NCI-H82 treated with DMSO at 0.1 percent for 48 hours (cell line): ENCODE measurements around the gene SUPV3L1.
"Not testable (repeated sequence)": the region's sequence is repeated elsewhere in the genome, so short reads cannot be mapped to it uniquely, and the experiment has no call there.

ENCODE experiments used
- DNase-seq: peaks from one replicate; lab custom pipeline; 2025; ENCODE audit not compliant: unreplicated experiment; lab: John Stamatoyannopoulos, UW

SUPV3L1 gene

DNA sequence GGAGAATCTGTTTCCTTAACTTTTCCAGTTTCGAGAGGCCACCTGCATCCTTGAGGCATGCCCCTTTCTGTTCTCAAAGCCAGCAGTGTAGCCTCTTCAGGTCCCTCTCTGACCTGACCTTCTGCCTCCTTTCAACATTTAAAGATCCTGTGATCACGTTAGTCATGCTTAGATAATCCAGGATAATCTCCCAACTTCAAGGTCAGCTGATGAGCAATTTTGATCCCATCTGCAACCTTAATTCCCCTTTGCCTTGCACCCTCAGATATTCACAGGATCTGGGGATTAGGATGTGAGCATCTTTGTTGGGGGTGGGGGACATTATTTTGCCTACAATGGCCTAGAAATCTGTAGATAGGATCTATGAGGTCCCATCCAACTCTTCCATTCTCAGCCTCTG lies 48.1 kb downstream of the SUPV3L1 start:
- peak; percentile 58 for DNase-seq

DNA sequence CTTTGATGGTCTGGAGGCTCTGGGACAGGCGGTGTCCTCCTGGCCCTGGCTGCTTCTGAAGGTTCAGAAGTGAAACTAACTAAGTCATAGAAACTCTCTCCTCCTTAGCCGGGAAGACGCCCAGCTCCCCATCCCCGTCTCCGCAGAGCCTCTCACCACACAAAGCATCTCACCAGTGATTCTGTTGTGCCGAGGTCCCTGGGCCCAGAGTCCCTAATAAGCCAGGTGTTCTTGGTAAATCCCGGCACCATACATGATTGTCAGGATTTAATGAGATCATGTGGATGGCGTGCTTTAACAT lies 49.5 kb downstream of the SUPV3L1 start:
- DNase-seq: no peak

DNA sequence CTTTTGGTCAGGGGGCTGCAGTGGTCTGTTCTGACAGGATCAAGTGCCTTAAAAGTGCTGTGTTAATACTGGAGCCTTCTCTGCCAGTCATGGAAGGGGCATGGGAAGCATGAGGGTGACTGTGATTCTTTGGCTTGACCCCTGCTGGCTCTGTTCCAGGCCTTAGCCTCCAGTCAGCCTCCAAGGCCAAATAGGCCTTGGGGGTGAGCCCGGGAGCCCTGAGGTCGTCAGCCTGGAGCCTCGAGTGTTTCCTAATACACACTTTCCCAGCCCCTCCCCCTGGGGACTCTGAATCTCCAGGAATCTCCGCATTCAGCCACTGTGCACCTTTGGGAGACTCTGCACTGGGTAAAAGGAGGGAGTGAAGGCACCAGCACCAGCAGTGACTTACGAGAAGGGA lies 50.1 kb downstream of the SUPV3L1 start:
- no peak for DNase-seq

DNA sequence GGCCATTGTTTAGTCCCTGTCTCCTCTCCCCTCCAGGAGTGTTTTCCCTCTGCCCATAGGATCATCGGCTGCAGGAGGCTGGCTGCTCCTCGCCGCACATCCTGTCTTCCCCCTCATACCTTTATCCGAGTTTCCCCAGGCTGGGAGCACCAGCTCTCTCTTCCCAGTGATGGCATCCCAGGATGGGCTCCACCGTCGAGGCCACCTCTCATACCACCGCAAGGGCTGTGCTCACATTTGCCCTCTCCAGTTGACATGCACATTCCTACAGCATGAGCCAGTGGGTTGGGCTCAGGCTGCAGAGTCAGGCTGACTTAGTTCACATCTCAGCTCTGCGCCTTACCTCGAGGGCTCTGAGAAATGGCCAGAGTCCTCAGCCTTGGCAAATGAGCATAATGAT lies 52.2 kb downstream of the SUPV3L1 start:
- DNase-seq: no peak

GRCh38 chr10:69232736-69233480 lies 52.9 kb downstream of the SUPV3L1 start:
- DNase-seq: no peak

DNA sequence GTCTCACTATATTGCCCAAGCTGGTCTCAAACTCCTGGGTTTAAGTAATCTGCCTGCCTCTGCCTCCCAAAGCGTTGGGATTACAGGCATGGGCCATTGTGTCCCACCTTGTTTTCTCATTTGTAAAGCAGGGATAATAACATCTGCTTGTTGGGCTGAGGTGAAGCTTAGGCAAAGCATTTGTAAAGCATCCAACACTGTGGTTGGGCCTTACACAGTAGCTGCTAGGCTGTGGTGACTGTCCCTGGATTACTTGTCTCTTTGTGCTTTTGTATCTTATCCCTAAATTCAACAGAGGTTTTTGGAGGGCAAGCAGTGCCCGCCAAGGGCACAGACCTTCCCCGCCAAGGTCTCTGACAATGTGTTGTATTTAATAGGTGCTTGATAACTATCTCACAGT lies 54.4 kb downstream of the SUPV3L1 start:
- no peak for DNase-seq

DNA sequence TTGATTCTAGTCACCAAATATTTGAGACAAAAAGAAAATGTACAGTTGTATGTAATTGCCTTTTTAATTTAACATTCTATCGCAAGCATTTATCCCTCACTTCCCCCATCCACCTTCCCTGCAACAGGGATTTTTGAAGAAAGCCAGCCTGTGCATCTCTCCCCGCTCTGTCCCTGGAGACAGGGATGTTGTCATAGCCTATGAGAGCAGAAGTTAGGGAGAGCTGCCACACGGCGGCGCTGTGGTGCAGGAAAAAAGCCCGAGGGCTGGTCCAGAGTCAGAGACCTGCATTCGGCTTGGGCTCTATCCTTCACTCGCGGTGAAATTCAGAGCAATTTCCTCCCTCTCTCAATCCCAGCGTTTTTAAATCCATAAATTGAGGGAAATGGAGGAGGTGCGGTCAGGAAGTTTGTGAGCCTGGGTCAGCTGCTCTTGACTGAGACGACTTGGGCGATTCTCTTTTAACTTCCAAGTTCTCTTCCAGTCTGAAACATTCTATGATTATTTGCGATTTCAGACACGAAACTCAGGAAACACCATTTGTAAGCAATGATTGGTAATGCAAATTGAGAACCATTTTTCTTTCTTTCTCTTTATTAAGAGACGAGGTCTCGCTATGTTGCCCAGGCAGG lies 57.6 kb downstream of the SUPV3L1 start:
- peak; percentile 69 for DNase-seq

GRCh38 chr10:69239136-69239535 lies 59.1 kb downstream of the SUPV3L1 start:
- DNase-seq: no peak

- DNase-seq: no peak
These were observed 59.9 kb downstream of the SUPV3L1 start for GRCh38 chr10:69239816-69240434.

- DNase-seq: no peak
These were observed 60.4 kb downstream of the SUPV3L1 start for GRCh38 chr10:69240455-69240854.

- DNase-seq: no peak
These were observed 61.5 kb downstream of the SUPV3L1 start for GRCh38 chr10:69241575-69241974.

GRCh38 chr10:69242040-69242851 lies 62.2 kb downstream of the SUPV3L1 start:
- DNase-seq: no peak

GRCh38 chr10:69242852-69243212 lies 62.8 kb downstream of the SUPV3L1 start:
- DNase-seq: no peak

DNA sequence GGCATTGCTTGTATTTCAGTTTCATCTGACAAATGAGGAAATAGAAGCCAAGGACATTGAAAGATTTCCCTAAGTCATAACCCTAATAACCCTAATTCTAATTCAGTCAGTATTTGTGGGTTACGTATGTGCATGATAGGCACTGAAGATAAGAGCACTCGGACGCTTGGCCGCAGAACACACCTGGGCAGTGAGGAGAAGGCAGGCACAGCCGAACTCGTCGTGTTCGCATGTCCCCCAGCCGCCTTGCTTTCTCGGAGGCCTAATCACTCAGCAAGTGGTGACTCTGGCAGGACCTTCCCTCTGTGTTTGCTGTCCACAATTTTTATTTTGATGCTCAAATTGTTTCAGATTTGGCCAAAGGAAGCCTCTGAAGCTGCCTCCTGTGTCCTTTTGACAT lies 63.8 kb downstream of the SUPV3L1 start:
- no peak for DNase-seq

DNA sequence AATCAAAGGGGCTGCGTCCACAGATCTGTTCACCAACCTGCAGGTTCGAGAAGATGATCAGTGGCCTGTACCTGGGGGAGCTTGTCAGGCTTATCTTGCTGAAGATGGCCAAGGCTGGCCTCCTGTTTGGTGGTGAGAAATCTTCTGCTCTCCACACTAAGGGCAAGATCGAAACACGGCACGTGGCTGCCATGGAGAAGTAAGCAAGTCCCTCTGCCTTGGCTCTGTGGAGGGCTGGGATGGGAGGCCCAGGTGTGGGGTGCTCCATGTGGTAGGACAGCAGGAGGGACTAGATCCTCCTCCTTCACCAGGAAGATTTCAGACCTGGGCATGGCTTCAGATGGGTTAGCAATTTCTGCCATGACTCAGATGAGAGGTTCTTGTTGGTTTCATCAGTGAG lies 66.0 kb downstream of the SUPV3L1 start:
- DNase-seq: no peak

DNA sequence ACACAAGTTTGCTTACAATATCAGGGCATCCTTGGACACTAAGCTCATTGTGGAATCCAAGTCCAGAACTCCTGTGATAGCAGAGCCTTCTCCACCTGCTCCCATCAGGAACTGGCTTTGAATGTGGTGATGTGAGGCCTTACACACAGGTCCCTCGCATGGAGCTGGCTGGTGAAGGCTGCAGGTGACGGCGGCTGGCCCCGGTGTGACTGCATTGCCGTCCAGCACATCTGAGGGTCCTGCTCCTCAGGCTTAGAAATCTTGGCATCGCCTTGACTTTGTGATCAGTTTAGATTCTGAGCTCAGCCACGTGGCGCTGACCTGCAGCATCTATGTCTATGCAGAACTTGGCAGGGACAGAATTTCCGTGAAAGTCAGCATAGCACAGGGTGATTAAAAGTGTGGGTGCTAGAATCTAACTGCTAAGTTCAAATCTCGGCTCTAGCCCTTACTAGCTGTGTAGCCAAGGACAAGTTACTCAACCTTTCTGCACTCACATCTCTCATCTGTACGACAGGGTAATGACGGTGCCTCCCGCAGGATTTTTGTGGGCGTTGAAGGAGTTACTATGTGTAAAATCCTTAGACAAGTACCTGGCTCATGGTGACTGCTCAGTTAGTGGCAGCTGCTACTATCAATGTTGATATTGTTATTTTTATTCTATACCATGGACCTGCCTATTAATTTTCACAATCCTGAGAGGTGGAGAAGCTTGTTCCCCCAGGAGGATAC lies 66.7 kb downstream of the SUPV3L1 start:
- no peak for DNase-seq

DNA sequence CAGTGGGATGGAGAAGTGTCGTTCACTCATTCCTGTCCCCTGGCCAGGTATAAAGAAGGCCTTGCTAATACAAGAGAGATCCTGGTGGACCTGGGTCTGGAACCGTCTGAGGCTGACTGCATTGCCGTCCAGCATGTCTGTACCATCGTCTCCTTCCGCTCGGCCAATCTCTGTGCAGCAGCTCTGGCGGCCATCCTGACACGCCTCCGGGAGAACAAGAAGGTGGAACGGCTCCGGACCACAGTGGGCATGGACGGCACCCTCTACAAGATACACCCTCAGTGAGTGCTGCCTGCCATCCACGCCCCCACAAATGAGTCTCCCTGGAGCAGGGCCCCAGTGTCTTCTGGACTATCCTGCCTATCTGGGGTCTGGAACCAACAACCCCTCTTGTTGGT lies 67.3 kb downstream of the SUPV3L1 start:
- DNase-seq: no peak

GRCh38 chr10:69248117-69248730 lies 68.2 kb downstream of the SUPV3L1 start:
- DNase-seq: no peak

- no peak for DNase-seq
These were observed 70.0 kb downstream of the SUPV3L1 start for GRCh38 chr10:69250041-69250440.

DNA sequence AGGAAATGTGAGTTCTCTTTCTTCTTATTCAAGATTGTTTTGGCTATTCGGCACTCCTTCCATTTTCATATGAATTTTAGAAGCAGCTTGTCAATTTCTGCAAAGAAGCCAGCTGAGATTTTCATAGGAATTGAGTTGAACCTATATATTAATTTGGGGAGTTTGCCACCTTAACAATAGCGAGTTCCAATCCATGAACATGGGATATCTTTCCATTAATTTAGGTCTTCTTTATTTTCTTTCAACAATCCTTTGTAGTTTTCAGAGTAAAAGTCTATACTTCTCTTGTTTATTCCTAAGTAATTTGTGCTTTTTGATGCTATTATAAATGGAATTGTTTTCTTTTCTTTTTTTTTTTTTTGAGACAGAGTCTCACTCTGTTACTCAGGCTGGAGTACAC lies 71.4 kb downstream of the SUPV3L1 start:
- not testable (repeated sequence) for DNase-seq

- no peak for DNase-seq
These were observed 73.1 kb downstream of the SUPV3L1 start for GRCh38 chr10:69253171-69253570.
